ENCODE data around the gene BARX2. TPM values are rescaled to one million over a fixed set of nuclear protein-coding genes. Genes with fewer than 3 reads are reported as not detected.

Gene BARX2
- total and polyA plus RNA-seq, 2 of the 4 experiments (the other 2 are of a cell fraction), result not detected

- BruUV-seq (replicated peaks), result no TSS peak
- POLR2A ChIA-PET (ENCODE audit: unreplicated experiment), result no interaction called here
These were observed 7.9 kb downstream of the BARX2 start for GRCh38 chr11:129383502-129383901.

More at GRCh38 chr11:129383502-129383901, 7.9 kb downstream of the BARX2 start:
- Histone ChIP-seq H3K79me1 (ENCODE audit: low read depth in 1 of 2, low read length in 2 of 2) (no peaks in the 10 kb centered on the region), H3K23ac (ENCODE audit: low read depth, low read length) (no peak overlapping the region), H3K4me1 (ENCODE audit: control insufficient read depth, insufficient read depth, low read length) (no peaks in the 10 kb centered on the region), H4K91ac (ENCODE audit: insufficient read depth, low read depth, low read length) (no peak overlapping the region), H3K4me2 (ENCODE audit: low read depth, low read length) (no peak overlapping the region), H3K36me3 (ENCODE audit: control insufficient read depth, insufficient read depth, low read length) (no peaks in the 10 kb centered on the region), H2AK5ac (ENCODE audit: low read depth, low read length) (no peak overlapping the region), H3K56ac (ENCODE audit: extremely low read depth, insufficient read depth, low read length) (no peak overlapping the region), H3K9me3 (ENCODE audit: control insufficient read depth, insufficient read depth, low read length) (no peaks in the 10 kb centered on the region), H3K4me3 (ENCODE audit: insufficient read depth, low read depth, low read length) (no peak overlapping the region), H3K9ac (ENCODE audit: low read depth, low read length) (no peak overlapping the region), H4K20me1 (ENCODE audit: insufficient read depth, low read length) (no peaks in the 10 kb centered on the region), H2AK9ac (replicated peaks; ENCODE audit: low read depth, low read length, poor library complexity) (no peak overlapping the region), H3K27me3 (ENCODE audit: control insufficient read depth, insufficient read depth, low read length) (peaks cover 8% of the 10 kb centered on the region), H3K4ac (ENCODE audit: low read depth, low read length) (no peak overlapping the region), H2BK20ac (ENCODE audit: low read depth, low read length) (no peak overlapping the region), H2BK5ac (ENCODE audit: low read depth, low read length, poor library complexity, severe bottlenecking) (no peak overlapping the region), H3K18ac (ENCODE audit: low read depth, low read length) (no peak overlapping the region), H4K5ac (ENCODE audit: low read depth, low read length) (no peak overlapping the region), H2BK15ac (ENCODE audit: low read depth, low read length) (no peak overlapping the region), H3K27ac (ENCODE audit: insufficient read depth, low read length) (no peak overlapping the region), H3K14ac (replicated peaks; ENCODE audit: low read depth, low read length) (no peak overlapping the region), H2BK120ac (ENCODE audit: low read depth, low read length) (no peak overlapping the region), H3K9me1 (ENCODE audit: insufficient read depth, low read length) (no peaks in the 10 kb centered on the region), H2AFZ (replicated peaks; ENCODE audit: low read length, poor library complexity) (no peak overlapping the region), H4K8ac (ENCODE audit: low read depth in 2 of 2, low read length in 2 of 2) (no peak overlapping the region)
- no peak for DNase-seq
- no CpG with 5 or more reads among the region's 5 CpGs for WGBS, 2 experiments (ENCODE audit: extremely low coverage in 2 of 2, insufficient read length in 1 of 2)
- no peak for ATAC-seq (ENCODE audit: low read depth)
- CTCF ChIA-PET, result no interaction called here
- TF ChIP-seq FOS (IDR thresholded peaks at IDR 0.05; ENCODE audit: low read depth, low read length) (no peak), NFE2L2 (IDR thresholded peaks at IDR 0.05; ENCODE audit: low read depth, low read length) (no peak), RAD21 (IDR thresholded peaks at IDR 0.05; ENCODE audit: low read length) (no peak), CEBPB (IDR thresholded peaks at IDR 0.05; ENCODE audit: low read depth, low read length) (no peak), MXI1 (IDR thresholded peaks at IDR 0.05; ENCODE audit: borderline replicate concordance, low read depth, low read length) (no peak)
- dilution Hi-C loops (cut with HindIII; ENCODE audit: low sequenced_read_pairs, unreplicated experiment) (no loop called here), in situ Hi-C loops (cut with MboI; ENCODE audit: low sequenced_read_pairs) (no loop called here), intact Hi-C loops (cut with micrococcal nuclease) (no loop called here)

All from IMR-90 (cell line).